ENCODE data around the gene SEL1L3. TPM values are rescaled to one million over a fixed set of nuclear protein-coding genes. Genes with fewer than 3 reads are reported as not detected.
"Not testable (repeated sequence)": the region's sequence is repeated elsewhere in the genome, so short reads cannot be mapped to it uniquely, and the experiment has no call there.

Gene SEL1L3
- total RNA-seq, 1 donor from 2014 or later: 70.5 TPM

DNA sequence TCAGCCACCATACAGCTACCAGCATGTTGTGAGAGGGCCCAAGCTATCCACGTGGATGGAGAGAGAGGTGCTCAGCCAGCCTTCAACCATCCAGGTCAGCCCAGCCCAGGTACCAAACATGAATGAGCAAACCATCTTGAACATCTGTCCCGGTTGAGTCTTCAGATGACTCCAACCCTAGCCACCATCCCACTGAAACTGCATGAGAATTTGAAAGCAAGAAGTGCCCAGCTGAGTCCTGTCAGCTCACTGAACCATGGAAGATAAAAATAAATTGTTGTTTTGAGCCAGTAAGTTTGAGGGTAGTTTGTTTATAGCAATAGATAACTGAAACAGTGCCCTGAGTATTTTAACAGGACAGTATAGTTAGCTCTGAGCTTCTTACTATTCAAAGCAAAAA is 7.3 kb upstream of the SEL1L3 start:
- H3K36me3 ChIP-seq: no peaks in the 10 kb centered on the region
- no peak overlapping the region for H3K4me3 ChIP-seq
- intact Hi-C loops (cut with DNase I): no loop called here
- no peaks in the 10 kb centered on the region for H3K9me3 ChIP-seq
- ATAC-seq: no peak
- no peak for DNase-seq
- peaks cover 7% of the 10 kb centered on the region for H3K4me1 ChIP-seq
- H3K27ac ChIP-seq: no peak overlapping the region
- H3K27me3 ChIP-seq (ENCODE audit: low read depth): no peaks in the 10 kb centered on the region
- TF ChIP-seq, protein P1, sequence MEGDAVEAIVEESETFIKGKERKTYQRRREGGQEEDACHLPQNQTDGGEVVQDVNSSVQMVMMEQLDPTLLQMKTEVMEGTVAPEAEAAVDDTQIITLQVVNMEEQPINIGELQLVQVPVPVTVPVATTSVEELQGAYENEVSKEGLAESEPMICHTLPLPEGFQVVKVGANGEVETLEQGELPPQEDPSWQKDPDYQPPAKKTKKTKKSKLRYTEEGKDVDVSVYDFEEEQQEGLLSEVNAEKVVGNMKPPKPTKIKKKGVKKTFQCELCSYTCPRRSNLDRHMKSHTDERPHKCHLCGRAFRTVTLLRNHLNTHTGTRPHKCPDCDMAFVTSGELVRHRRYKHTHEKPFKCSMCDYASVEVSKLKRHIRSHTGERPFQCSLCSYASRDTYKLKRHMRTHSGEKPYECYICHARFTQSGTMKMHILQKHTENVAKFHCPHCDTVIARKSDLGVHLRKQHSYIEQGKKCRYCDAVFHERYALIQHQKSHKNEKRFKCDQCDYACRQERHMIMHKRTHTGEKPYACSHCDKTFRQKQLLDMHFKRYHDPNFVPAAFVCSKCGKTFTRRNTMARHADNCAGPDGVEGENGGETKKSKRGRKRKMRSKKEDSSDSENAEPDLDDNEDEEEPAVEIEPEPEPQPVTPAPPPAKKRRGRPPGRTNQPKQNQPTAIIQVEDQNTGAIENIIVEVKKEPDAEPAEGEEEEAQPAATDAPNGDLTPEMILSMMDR (IDR thresholded peaks at IDR 0.05): no peak

DNA sequence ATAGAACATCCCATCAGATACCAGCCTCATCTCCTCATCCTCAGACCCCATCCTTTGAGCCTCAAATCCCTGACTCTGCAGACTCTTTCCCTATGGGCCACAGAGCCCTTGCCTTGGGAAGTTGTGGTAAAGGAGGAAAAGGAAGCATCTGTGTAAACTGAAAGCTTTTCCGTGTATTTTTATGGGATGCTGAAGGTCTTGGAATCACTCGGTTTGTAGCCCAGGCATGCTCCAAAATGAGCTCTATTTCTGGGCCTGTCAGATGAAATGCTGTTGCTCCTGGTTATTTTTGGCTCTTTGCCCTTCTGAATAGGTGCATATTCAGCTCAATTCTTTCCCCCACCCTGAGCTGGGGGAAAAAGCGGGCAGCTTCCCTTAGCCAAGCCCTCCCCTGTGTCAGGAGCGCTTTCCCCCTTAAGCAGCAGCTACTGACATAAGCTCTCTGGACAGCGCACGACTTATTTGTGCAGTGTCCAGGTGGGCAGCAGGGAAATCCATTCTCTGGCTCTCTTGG is 5.0 kb upstream of the SEL1L3 start:
- Histone ChIP-seq H3K9me3 (no peaks in the 10 kb centered on the region), H3K4me3 (no peak overlapping the region), H3K36me3 (no peaks in the 10 kb centered on the region), H3K27ac (no peak overlapping the region), H3K4me1 (peaks cover 1% of the 10 kb centered on the region), H3K27me3 (ENCODE audit: low read depth) (no peaks in the 10 kb centered on the region)
- intact Hi-C loops (cut with DNase I): no loop called here
- ATAC-seq (no peak), DNase-seq (no peak)
- TF ChIP-seq, protein P1 (IDR thresholded peaks at IDR 0.05): no peak

DNA sequence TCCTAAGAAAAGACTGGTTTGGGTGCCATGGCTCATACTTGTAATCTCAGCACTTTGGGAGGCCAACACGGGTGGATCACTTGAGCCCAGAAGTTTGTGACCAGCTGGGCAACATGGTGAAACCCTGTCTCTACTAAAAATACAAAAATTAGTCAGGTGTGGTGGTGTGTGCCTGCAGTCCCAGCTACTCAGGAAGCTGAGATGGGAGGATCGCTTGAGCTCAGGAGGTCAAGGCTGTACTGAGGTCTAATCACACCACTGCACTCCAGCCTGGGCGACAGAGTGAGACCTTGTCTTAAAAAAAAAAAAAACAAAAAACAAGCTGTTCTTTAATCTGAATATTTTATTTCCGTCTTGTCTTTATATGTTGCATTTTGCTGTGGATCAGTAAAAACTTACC is 3.6 kb upstream of the SEL1L3 start:
- ATAC-seq; H3K4me1 ChIP-seq; H3K9me3 ChIP-seq; H3K27me3 ChIP-seq (ENCODE audit: low read depth); H3K4me3 ChIP-seq; H3K27ac ChIP-seq; H3K36me3 ChIP-seq; intact Hi-C loops (cut with DNase I); DNase-seq: not testable (repeated sequence)

DNA sequence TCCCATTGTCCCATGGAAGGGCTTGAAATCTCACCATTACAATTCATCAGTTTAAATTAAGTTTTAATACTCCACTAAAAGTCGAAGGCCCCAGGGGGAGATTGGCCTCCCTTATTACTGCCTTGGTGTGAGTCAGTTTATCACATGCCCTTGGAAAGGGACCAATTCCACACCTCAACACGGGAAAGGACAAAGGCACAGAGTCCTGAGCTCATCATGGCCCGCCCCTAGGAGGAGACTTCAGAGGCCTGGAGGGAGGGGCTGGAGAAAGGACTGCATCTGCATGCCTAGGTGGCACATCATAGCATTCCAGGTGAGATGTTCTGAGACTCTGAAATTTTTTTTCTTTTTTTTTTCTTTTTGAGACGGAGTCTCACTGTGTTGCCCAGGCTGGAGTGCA is 2.8 kb upstream of the SEL1L3 start:
- Histone ChIP-seq H3K27ac (no peak overlapping the region), H3K36me3 (no peaks in the 10 kb centered on the region), H3K27me3 (ENCODE audit: low read depth) (no peaks in the 10 kb centered on the region), H3K4me3 (no peak overlapping the region), H3K9me3 (no peaks in the 10 kb centered on the region), H3K4me1 (peaks cover 14% of the 10 kb centered on the region)
- ATAC-seq (peak in 1 of 2 donors; percentile 27), DNase-seq (no peak)
- intact Hi-C loops (cut with DNase I): no loop called here
- TF ChIP-seq, protein P1 (IDR thresholded peaks at IDR 0.05): no peak

DNA sequence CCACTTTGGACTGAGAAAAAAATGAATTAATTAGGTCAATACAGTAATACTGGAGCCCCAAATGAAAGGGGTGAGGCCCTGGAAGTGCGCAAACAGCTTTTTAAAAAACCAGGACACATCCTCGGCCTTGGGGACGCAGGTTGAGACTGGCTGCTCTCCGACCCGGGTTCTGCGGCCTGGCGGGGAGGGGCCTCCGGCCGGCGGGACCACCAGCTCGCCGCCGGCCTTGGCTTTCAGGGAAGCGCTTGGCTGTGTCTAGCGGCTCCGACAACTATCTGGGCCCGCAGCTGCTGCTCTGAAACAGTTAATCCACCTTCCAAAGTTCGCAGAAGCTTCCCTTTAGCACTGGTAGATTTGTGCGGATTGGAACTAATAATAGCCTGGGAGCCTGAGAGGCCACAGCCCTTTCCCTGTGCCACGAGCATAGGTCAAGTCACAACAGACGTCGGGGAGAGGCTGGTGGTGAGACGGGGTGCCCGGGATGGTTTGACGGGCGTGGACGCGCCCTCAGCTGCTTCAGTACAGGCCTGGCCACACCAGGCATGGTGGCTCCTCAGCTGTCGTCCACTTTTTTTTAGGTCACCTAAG is 1.1 kb upstream of the SEL1L3 start:
- Histone ChIP-seq H3K4me1 (peaks cover 30% of the 10 kb centered on the region), H3K4me3 (peak overlapping the region; percentile 88), H3K27ac (peak overlapping the region; percentile 63), H3K27me3 (ENCODE audit: low read depth) (no peaks in the 10 kb centered on the region), H3K36me3 (no peaks in the 10 kb centered on the region), H3K9me3 (no peaks in the 10 kb centered on the region)
- DNase-seq (no peak), ATAC-seq (no peak)
- TF ChIP-seq, protein P1 (IDR thresholded peaks at IDR 0.05): no peak
- intact Hi-C loops (cut with DNase I): no loop called here

DNA sequence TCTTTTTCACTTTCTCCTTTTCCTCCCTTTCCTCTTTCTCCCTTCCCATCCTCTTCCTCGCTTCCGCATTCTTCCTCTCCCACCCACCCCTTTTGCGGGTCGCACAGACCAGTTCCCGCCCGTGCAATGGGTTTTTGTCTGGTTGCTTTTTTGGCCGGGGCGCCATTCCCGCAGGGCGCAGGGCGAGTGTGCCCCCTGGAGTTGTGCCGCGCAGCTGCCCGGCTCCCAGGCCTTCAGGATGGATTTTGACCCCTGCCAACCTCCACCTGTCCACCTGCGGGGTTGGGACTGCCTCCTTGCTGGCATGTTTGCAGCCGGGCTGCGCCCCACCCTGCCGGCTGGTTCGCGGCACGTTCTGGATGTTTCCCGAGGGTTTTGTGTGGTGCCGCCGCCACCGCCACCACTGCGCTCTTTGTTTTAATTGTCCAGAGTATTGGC is 578 bp upstream of the SEL1L3 start:
- no peaks in the 10 kb centered on the region for H3K36me3 ChIP-seq
- H3K27ac ChIP-seq: peak overlapping the region; percentile 63
- intact Hi-C loops (cut with DNase I): no loop called here
- ATAC-seq: peak; percentile 65 to 67
- peak; percentile 66 for DNase-seq
- H3K27me3 ChIP-seq (ENCODE audit: low read depth): no peaks in the 10 kb centered on the region
- no peaks in the 10 kb centered on the region for H3K9me3 ChIP-seq
- peaks cover 33% of the 10 kb centered on the region for H3K4me1 ChIP-seq
- TF ChIP-seq, protein P1 (IDR thresholded peaks at IDR 0.05): peak; percentile 47
- H3K4me3 ChIP-seq: peak overlapping the region; percentile 88

Measured in lower lobe of right lung (tissue), 2 donors.